NB4 (cell line): ENCODE data around the gene BBS9.

ENCODE experiments used
- CTCF ChIP-seq: IDR thresholded peaks from one replicate; pipeline ENCODE4 v1.5.1; 2012; ENCODE audit warnings: low read depth, low read length
- POLR2A ChIP-seq: IDR thresholded peaks from 2 replicates; pipeline ENCODE4 v1.6.1; 2011; ENCODE audit warnings: mild to moderate bottlenecking; ENCODE audit not compliant: insufficient read length; ENCODE audit errors: extremely low read depth

GRCh38 chr7:33539198-33539597, 409.8 kb downstream of the BBS9 start:
- TF ChIP-seq POLR2A (no peak), CTCF (no peak)
